K562 (cell line): Measurements from ENCODE around the gene RFX7. TPM values are rescaled to one million over a fixed set of nuclear protein-coding genes. Genes with fewer than 3 reads are reported as not detected.

Experiments
- C11orf30 ChIP-seq: fragments of 450-650 bp; IDR thresholded peaks from 2 replicates; pipeline ENCODE4 v1.6.1; 2016; ENCODE audit warnings: low read depth, mild to moderate bottlenecking
- ELF1 ChIP-seq: fragments of 200-800 bp; sonication (Bioruptor generic); IDR thresholded peaks from 2 replicates; pipeline ENCODE4 v1.6.1; 2016; ENCODE audit warnings: missing genetic modification characterization, missing compliant biosample characterization
- polyA plus RNA-seq, 8 experiments: library from polyadenylated mRNA; depleted of rRNA in 4 of 8; stranded (reverse) in 5 of 8; unstranded in 3 of 8; fragments of >200 nt; fragmentation: Nextera tagmentation in 2 of 8; fragmentation: Illumina TruSeq in 1 of 8; extraction: Ambion mirVana in 2 of 8; extraction: Trizol in 1 of 8; gene quantifications; 2 replicates each; pipeline versions ENCODE4 v1.2.1 to v1.2.3, GENCODE V29; 2011 to 2014; ENCODE audit warnings: inconsistent platforms in 1 of 8, missing spikeins in 1 of 8
- total RNA-seq, 7 experiments: library from RNA; depleted of rRNA in 6 of 7; stranded (reverse); fragments of >200 nt in 6 of 7; fragmentation: Illumina TruSeq in 2 of 7; extraction: Trizol in 2 of 7; gene quantifications; 2 replicates each; pipeline versions ENCODE4 v1.2.1 to v1.2.3, GENCODE V29; 2011 to 2021; ENCODE audit warnings: low replicate concordance in 1 of 7
- TF ChIP-seq, protein P1 (sequence below), 2 experiments: fragments of 450-650 bp in 1 of 2; sonication (generic) in 1 of 2; formaldehyde crosslinking in 1 of 2; IDR thresholded peaks; 2 replicates each; pipeline versions ENCODE4 v1.7.1 to v1.9.0; 2016 to 2022; ENCODE audit warnings: inconsistent platforms in 1 of 2, mild to moderate bottlenecking in 1 of 2, missing genetic modification reagents in 1 of 2
- TF ChIP-seq, protein P2 (sequence below), 2 experiments: fragments of 450-650 bp; IDR thresholded peaks; 2 replicates each; pipeline ENCODE4 v1.6.1; 2016
- TF ChIP-seq, protein P3 (sequence below): fragments of 450-650 bp; IDR thresholded peaks from 2 replicates; pipeline ENCODE4 v1.6.1; 2018; ENCODE audit not compliant: partially characterized antibody
- TF ChIP-seq, protein P4 (sequence below), 2 experiments: fragments of 450-650 bp; IDR thresholded peaks; 2 replicates each; pipeline ENCODE4 v1.6.1; 2018; ENCODE audit warnings: mild to moderate bottlenecking in 2 of 2, low read depth in 1 of 2; ENCODE audit not compliant: partially characterized antibody in 2 of 2

Gene RFX7
- total and polyA plus RNA-seq, 9 of the 15 experiments (the other 6 are each of a cell fraction or from before 2014, with no cell fraction given): 2.4 to 17.9 (median 6.3) TPM

DNA sequence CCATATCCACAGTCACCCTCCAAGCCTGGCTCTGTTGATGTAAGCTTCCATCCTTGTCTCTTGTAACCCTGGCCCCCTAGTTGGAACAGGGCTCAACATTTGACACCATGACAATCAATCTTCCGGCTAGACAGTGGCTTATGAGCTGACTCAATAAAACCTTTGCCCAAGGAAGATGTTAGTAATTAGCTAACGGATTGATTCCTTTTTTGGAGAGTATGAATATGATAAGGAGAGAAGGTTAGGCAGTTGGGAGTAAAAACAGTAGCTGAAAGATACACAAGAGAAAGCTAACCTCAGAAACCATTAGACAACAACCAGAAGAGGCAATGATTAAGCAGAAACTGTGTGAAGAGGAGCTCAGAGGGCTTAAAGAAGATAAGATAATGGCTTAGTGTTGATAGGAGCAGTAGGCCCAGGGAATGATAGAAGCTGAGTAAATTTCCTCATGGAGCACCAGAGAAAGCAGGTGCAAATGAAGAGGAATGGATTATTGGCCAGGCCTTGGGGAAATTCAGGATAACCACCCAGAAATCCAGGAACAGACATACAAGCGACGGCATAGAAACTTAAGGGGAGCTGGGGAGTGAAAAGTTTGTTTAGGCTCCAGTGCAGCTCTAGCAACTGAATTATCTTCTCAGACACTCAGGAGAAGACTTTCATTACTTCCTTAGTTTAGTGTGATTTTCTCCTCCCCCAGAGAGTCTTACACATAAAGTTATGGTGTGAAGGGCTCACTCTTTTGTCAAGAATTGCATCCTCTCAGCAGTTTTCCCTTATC lies 7.8 kb upstream of the RFX7 start (continued):
- TF ChIP-seq, protein P1, sequence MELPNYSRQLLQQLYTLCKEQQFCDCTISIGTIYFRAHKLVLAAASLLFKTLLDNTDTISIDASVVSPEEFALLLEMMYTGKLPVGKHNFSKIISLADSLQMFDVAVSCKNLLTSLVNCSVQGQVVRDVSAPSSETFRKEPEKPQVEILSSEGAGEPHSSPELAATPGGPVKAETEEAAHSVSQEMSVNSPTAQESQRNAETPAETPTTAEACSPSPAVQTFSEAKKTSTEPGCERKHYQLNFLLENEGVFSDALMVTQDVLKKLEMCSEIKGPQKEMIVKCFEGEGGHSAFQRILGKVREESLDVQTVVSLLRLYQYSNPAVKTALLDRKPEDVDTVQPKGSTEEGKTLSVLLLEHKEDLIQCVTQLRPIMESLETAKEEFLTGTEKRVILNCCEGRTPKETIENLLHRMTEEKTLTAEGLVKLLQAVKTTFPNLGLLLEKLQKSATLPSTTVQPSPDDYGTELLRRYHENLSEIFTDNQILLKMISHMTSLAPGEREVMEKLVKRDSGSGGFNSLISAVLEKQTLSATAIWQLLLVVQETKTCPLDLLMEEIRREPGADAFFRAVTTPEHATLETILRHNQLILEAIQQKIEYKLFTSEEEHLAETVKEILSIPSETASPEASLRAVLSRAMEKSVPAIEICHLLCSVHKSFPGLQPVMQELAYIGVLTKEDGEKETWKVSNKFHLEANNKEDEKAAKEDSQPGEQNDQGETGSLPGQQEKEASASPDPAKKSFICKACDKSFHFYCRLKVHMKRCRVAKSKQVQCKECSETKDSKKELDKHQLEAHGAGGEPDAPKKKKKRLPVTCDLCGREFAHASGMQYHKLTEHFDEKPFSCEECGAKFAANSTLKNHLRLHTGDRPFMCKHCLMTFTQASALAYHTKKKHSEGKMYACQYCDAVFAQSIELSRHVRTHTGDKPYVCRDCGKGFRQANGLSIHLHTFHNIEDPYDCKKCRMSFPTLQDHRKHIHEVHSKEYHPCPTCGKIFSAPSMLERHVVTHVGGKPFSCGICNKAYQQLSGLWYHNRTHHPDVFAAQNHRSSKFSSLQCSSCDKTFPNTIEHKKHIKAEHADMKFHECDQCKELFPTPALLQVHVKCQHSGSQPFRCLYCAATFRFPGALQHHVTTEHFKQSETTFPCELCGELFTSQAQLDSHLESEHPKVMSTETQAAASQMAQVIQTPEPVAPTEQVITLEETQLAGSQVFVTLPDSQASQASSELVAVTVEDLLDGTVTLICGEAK (IDR thresholded peaks at IDR 0.05): peak; percentile 62
- TF ChIP-seq, protein P1 (CRISPR knock-in tag; IDR thresholded peaks at IDR 0.05): no peak
- TF ChIP-seq, protein P2, sequence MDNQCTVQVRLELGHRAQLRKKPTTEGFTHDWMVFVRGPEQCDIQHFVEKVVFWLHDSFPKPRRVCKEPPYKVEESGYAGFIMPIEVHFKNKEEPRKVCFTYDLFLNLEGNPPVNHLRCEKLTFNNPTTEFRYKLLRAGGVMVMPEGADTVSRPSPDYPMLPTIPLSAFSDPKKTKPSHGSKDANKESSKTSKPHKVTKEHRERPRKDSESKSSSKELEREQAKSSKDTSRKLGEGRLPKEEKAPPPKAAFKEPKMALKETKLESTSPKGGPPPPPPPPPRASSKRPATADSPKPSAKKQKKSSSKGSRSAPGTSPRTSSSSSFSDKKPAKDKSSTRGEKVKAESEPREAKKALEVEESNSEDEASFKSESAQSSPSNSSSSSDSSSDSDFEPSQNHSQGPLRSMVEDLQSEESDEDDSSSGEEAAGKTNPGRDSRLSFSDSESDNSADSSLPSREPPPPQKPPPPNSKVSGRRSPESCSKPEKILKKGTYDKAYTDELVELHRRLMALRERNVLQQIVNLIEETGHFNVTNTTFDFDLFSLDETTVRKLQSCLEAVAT (IDR thresholded peaks at IDR 0.05): peak in 1 of 2 experiments; percentile 82; a peak in 2 of 4 replicates
- TF ChIP-seq ELF1 (tag) (peak; percentile 50; the same call in 1 of the 2 replicates), C11orf30 (peak; percentile 94)
- TF ChIP-seq, protein P3, sequence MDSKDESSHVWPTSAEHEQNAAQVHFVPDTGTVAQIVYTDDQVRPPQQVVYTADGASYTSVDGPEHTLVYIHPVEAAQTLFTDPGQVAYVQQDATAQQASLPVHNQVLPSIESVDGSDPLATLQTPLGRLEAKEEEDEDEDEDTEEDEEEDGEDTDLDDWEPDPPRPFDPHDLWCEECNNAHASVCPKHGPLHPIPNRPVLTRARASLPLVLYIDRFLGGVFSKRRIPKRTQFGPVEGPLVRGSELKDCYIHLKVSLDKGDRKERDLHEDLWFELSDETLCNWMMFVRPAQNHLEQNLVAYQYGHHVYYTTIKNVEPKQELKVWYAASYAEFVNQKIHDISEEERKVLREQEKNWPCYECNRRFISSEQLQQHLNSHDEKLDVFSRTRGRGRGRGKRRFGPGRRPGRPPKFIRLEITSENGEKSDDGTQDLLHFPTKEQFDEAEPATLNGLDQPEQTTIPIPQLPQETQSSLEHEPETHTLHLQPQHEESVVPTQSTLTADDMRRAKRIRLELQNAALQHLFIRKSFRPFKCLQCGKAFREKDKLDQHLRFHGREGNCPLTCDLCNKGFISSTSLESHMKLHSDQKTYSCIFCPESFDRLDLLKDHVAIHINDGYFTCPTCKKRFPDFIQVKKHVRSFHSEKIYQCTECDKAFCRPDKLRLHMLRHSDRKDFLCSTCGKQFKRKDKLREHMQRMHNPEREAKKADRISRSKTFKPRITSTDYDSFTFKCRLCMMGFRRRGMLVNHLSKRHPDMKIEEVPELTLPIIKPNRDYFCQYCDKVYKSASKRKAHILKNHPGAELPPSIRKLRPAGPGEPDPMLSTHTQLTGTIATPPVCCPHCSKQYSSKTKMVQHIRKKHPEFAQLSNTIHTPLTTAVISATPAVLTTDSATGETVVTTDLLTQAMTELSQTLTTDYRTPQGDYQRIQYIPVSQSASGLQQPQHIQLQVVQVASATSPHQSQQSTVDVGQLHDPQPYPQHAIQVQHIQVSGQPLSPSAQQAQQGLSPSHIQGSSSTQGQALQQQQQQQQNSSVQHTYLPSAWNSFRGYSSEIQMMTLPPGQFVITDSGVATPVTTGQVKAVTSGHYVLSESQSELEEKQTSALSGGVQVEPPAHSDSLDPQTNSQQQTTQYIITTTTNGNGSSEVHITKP: peak; percentile 23
- TF ChIP-seq, protein P4, sequence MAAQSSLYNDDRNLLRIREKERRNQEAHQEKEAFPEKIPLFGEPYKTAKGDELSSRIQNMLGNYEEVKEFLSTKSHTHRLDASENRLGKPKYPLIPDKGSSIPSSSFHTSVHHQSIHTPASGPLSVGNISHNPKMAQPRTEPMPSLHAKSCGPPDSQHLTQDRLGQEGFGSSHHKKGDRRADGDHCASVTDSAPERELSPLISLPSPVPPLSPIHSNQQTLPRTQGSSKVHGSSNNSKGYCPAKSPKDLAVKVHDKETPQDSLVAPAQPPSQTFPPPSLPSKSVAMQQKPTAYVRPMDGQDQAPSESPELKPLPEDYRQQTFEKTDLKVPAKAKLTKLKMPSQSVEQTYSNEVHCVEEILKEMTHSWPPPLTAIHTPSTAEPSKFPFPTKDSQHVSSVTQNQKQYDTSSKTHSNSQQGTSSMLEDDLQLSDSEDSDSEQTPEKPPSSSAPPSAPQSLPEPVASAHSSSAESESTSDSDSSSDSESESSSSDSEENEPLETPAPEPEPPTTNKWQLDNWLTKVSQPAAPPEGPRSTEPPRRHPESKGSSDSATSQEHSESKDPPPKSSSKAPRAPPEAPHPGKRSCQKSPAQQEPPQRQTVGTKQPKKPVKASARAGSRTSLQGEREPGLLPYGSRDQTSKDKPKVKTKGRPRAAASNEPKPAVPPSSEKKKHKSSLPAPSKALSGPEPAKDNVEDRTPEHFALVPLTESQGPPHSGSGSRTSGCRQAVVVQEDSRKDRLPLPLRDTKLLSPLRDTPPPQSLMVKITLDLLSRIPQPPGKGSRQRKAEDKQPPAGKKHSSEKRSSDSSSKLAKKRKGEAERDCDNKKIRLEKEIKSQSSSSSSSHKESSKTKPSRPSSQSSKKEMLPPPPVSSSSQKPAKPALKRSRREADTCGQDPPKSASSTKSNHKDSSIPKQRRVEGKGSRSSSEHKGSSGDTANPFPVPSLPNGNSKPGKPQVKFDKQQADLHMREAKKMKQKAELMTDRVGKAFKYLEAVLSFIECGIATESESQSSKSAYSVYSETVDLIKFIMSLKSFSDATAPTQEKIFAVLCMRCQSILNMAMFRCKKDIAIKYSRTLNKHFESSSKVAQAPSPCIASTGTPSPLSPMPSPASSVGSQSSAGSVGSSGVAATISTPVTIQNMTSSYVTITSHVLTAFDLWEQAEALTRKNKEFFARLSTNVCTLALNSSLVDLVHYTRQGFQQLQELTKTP (IDR thresholded peaks at IDR 0.05; ENCODE audit: low read depth in 1 of 2, partially characterized antibody in 2 of 2): peak in 1 of 2 experiments; percentile 59
